Neural progenitor cell (in vitro differentiated cells): ENCODE measurements around the gene SMOC2. TPM values are rescaled to one million over a fixed set of nuclear protein-coding genes. Genes with fewer than 3 reads are reported as not detected.

Source experiments
- DNase-seq: peaks from one replicate; pipeline ENCODE4 v3.0.0-alpha.2; 2016; ENCODE audit warnings: low spot score
- H2AFZ ChIP-seq: fragments of 200-600 bp; sonication (generic); replicated peaks from 2 replicates; pipeline ENCODE4 v1.6.1; 2016; ENCODE audit warnings: antibody characterized with exemption
- H3F3A ChIP-seq: fragments of 200-600 bp; sonication (generic); 2 replicates; pipeline ENCODE4 v1.6.1; 2016; ENCODE audit warnings: antibody characterized with exemption, low read depth
- H3K27ac ChIP-seq: fragments of 200-600 bp; sonication (generic); 2 replicates; pipeline ENCODE4 v1.5.1; 2016; ENCODE audit warnings: mild to moderate bottlenecking
- H3K27me3 ChIP-seq: fragments of 200-600 bp; sonication (generic); 2 replicates; pipeline ENCODE4 v1.6.1; 2016; ENCODE audit warnings: mild to moderate bottlenecking, moderate library complexity
- H3K36me3 ChIP-seq: fragments of 200-600 bp; sonication (generic); 2 replicates; pipeline ENCODE4 v1.5.1; 2016
- H3K4me1 ChIP-seq: fragments of 200-600 bp; sonication (generic); 2 replicates; pipeline ENCODE4 v1.6.1; 2016; ENCODE audit warnings: mixed run types
- H3K4me2 ChIP-seq: fragments of 200-600 bp; sonication (generic); 2 replicates; pipeline ENCODE4 v1.6.1; 2016
- H3K4me3 ChIP-seq: fragments of 200-600 bp; sonication (generic); 2 replicates; pipeline ENCODE4 v1.5.1; 2016
- H3K79me2 ChIP-seq: fragments of 200-600 bp; sonication (generic); 2 replicates; pipeline ENCODE4 v1.6.1; 2016; ENCODE audit warnings: low read depth
- H3K9ac ChIP-seq: fragments of 200-600 bp; sonication (generic); 2 replicates; pipeline ENCODE4 v1.6.1; 2016
- H3K9me3 ChIP-seq: fragments of 200-600 bp; sonication (generic); 2 replicates; pipeline ENCODE4 v1.5.1; 2016; ENCODE audit warnings: low read depth
- H4K20me1 ChIP-seq: fragments of 200-600 bp; sonication (generic); 2 replicates; pipeline ENCODE4 v1.6.1; 2016; ENCODE audit warnings: low read depth
- H3K27ac Mint-ChIP-seq: 3 replicates; pipeline ENCODE4 v1.8.0; 2021; ENCODE audit warnings: mixed read lengths
- H3K27me3 Mint-ChIP-seq: 2 replicates; pipeline ENCODE4 v1.8.0; 2022; ENCODE audit warnings: low read depth, mild to moderate bottlenecking, inconsistent platforms, moderate library complexity, mixed read lengths; ENCODE audit not compliant: insufficient read depth
- H3K36me3 Mint-ChIP-seq: 3 replicates; pipeline ENCODE4 v1.8.0; 2021; ENCODE audit warnings: mixed read lengths
- H3K4me1 Mint-ChIP-seq: 3 replicates; pipeline ENCODE4 v1.8.0; 2021; ENCODE audit warnings: mixed read lengths
- H3K4me3 Mint-ChIP-seq: 3 replicates; pipeline ENCODE4 v1.8.0; 2021; ENCODE audit warnings: mild to moderate bottlenecking, moderate library complexity, mixed read lengths
- H3K9me3 Mint-ChIP-seq: 3 replicates; pipeline ENCODE4 v1.8.0; 2020; ENCODE audit warnings: mixed read lengths
- CTCF ChIP-seq: fragments of 200-600 bp; sonication (generic); IDR thresholded peaks from 2 replicates; pipeline ENCODE4 v1.5.1; 2017; ENCODE audit warnings: antibody characterized with exemption, mild to moderate bottlenecking
- EZH2 ChIP-seq: fragments of 200-600 bp; sonication (generic); IDR thresholded peaks from 2 replicates; pipeline ENCODE4 v1.6.1; 2017; ENCODE audit warnings: antibody characterized with exemption, mild to moderate bottlenecking, moderate library complexity
- EZH2phosphoT487 ChIP-seq: fragments of 200-600 bp; sonication (generic); IDR thresholded peaks from 2 replicates; pipeline ENCODE4 v1.6.1; 2017; ENCODE audit warnings: antibody characterized with exemption
- total RNA-seq: library from RNA; depleted of rRNA; stranded (reverse); fragments of >200 nt; gene quantifications from 2 replicates; pipeline ENCODE4 v1.2.3, GENCODE V29; 2015; ENCODE audit warnings: low replicate concordance

SMOC2 gene
- total RNA-seq, 1 donor from 2014 or later: 0.75 TPM

DNA sequence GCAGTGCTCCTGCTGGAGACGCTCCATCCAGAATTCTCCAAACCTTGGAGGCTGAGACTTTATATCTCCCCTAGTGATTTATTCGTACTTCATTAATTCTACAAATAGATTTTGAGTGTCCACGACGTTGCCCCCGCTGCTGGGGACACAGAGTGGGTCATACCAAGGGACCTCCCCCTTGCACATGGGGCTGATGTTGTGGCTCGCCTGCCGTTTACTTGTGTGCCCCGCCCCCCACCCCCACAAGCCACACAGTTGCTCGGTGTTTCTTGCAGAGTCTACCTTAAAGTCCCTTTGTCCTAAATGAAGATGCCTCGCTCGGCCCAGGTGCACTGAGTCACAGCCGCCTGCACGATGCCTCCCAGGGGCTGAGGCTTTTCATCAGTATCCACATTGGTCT lies 20.3 kb upstream of the SMOC2 start:
- H3K4me2 ChIP-seq: no peak overlapping the region
- no peak overlapping the region for H3K27ac ChIP-seq
- no peaks in the 10 kb centered on the region for H3K79me2 ChIP-seq
- H3F3A ChIP-seq: no peaks in the 10 kb centered on the region
- no peak for TF ChIP-seq CTCF
- no peak for TF ChIP-seq EZH2phosphoT487
- no peaks in the 10 kb centered on the region for H3K9me3 Mint-ChIP-seq
- H3K36me3 Mint-ChIP-seq: no peaks in the 10 kb centered on the region
- peaks cover 12% of the 10 kb centered on the region for H3K27me3 Mint-ChIP-seq
- H3K9me3 ChIP-seq: no peaks in the 10 kb centered on the region
- peaks cover 18% of the 10 kb centered on the region for H3K4me1 Mint-ChIP-seq
- H2AFZ ChIP-seq: no peak overlapping the region
- no peak overlapping the region for H3K9ac ChIP-seq
- H3K36me3 ChIP-seq: no peaks in the 10 kb centered on the region
- H3K4me3 ChIP-seq: no peak overlapping the region
- no peaks in the 10 kb centered on the region for H3K27me3 ChIP-seq
- H3K27ac Mint-ChIP-seq: no peak overlapping the region
- no peak for DNase-seq
- H4K20me1 ChIP-seq: no peaks in the 10 kb centered on the region
- H3K4me3 Mint-ChIP-seq: no peak overlapping the region
- no peaks in the 10 kb centered on the region for H3K4me1 ChIP-seq

GRCh38 chr6:168427184-168427583 lies 13.8 kb upstream of the SMOC2 start:
- H3K9ac ChIP-seq: no peak overlapping the region
- H3K79me2 ChIP-seq: no peaks in the 10 kb centered on the region
- Mint-ChIP-seq H3K4me3 (no peak overlapping the region), H3K27ac (no peak overlapping the region), H3K27me3 (peaks cover 6% of the 10 kb centered on the region), H3K9me3 (no peaks in the 10 kb centered on the region), H3K36me3 (no peaks in the 10 kb centered on the region), H3K4me1 (no peaks in the 10 kb centered on the region)
- no peaks in the 10 kb centered on the region for H3F3A ChIP-seq
- no peaks in the 10 kb centered on the region for H3K9me3 ChIP-seq
- H3K4me2 ChIP-seq: no peak overlapping the region
- peaks cover 4% of the 10 kb centered on the region for H3K4me1 ChIP-seq
- no peaks in the 10 kb centered on the region for H3K36me3 ChIP-seq
- H3K27me3 ChIP-seq: no peaks in the 10 kb centered on the region
- no peak overlapping the region for H3K27ac ChIP-seq
- no peak for TF ChIP-seq CTCF
- no peak for TF ChIP-seq EZH2
- no peak for TF ChIP-seq EZH2phosphoT487
- DNase-seq: no peak
- no peaks in the 10 kb centered on the region for H4K20me1 ChIP-seq
- no peak overlapping the region for H2AFZ ChIP-seq
- no peak overlapping the region for H3K4me3 ChIP-seq

DNA sequence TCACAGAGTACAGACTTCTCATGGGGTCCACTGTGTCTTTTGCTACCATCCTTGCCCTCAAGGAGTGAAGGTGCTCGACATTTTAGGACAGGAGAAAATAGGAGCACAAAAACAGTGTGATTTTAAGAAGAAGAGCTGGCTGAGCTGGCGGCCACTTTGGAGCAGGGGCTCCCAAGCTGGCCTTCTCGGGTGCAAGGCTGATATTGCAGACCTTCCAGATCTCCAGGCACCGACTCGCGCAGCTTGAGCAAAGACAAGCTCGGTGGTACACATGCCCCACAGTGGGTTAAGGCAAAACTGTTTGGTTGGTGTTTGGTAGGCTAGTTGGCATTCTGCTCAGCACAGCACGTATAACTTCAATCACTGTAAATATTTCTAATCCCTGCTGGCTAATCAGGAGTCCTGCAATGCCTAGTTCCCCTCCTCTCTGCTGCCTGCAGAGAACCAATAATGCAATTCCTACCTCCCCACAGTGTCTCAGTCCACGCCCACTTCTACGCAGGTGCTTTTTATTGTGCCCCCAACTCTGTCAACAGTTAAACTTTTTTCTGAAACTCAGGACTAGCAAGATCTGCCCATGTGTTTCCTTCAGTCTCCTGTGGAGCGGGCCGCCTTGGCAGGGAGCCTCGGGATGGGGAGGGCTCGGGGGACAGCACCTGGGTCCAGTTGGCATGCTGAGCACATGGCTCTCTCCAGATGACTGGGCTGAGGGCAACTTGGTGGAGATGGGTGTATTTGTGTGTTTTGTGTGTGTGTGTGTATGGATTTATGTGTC lies 12.7 kb upstream of the SMOC2 start:
- Histone ChIP-seq H3K9ac (no peak overlapping the region), H3K79me2 (no peaks in the 10 kb centered on the region), H3K9me3 (no peaks in the 10 kb centered on the region), H3K4me1 (peaks cover 4% of the 10 kb centered on the region), H3K36me3 (no peaks in the 10 kb centered on the region), H3F3A (no peaks in the 10 kb centered on the region), H4K20me1 (no peaks in the 10 kb centered on the region), H3K4me3 (no peak overlapping the region), H3K4me2 (no peak overlapping the region), H3K27ac (no peak overlapping the region), H2AFZ (peak overlapping the region; percentile 42), H3K27me3 (no peaks in the 10 kb centered on the region)
- Mint-ChIP-seq H3K9me3 (no peaks in the 10 kb centered on the region), H3K4me3 (no peak overlapping the region), H3K27ac (no peak overlapping the region), H3K36me3 (no peaks in the 10 kb centered on the region), H3K27me3 (peaks cover 6% of the 10 kb centered on the region), H3K4me1 (no peaks in the 10 kb centered on the region)
- TF ChIP-seq EZH2: no peak
- no peak for TF ChIP-seq CTCF
- TF ChIP-seq EZH2phosphoT487: no peak
- peak; percentile 19 for DNase-seq
